Measurements from ENCODE around the gene UBE2H. TPM values are rescaled to one million over a fixed set of nuclear protein-coding genes. Genes with fewer than 3 reads are reported as not detected.

The UBE2H gene
- total RNA-seq, 3 donors from 2014 or later (not counting 1 experiment from before 2014, with no cell fraction given): 80.9 to 86.9 (median 83.1) TPM

GRCh38 chr7:129948338-129948737 is 4.4 kb downstream of the UBE2H start:
- H3K9me3 ChIP-seq (ENCODE audit: control insufficient read depth, insufficient read depth, low read length): no peaks in the 10 kb centered on the region
- ATAC-seq: no peak
- H3K27ac ChIP-seq (ENCODE audit: low read length): peak overlapping the region; percentile 23
- no peaks in the 10 kb centered on the region for H3K9me3 Mint-ChIP-seq
- peaks cover 43% of the 10 kb centered on the region for H3K4me1 ChIP-seq (ENCODE audit: control insufficient read depth, insufficient read depth, low read length)
- no peak for DNase-seq
- 85% methylated on average over 4 of the region's 5 CpGs for WGBS (ENCODE audit: insufficient coverage)
- intact Hi-C loops (cut with micrococcal nuclease): no loop called here
- H3K27me3 ChIP-seq (ENCODE audit: control insufficient read depth, insufficient read depth, low read length): no peaks in the 10 kb centered on the region
- H3K4me1 Mint-ChIP-seq: peaks cover 16 to 33% of the 10 kb centered on the region in 2 donors
- TF ChIP-seq, protein P1, sequence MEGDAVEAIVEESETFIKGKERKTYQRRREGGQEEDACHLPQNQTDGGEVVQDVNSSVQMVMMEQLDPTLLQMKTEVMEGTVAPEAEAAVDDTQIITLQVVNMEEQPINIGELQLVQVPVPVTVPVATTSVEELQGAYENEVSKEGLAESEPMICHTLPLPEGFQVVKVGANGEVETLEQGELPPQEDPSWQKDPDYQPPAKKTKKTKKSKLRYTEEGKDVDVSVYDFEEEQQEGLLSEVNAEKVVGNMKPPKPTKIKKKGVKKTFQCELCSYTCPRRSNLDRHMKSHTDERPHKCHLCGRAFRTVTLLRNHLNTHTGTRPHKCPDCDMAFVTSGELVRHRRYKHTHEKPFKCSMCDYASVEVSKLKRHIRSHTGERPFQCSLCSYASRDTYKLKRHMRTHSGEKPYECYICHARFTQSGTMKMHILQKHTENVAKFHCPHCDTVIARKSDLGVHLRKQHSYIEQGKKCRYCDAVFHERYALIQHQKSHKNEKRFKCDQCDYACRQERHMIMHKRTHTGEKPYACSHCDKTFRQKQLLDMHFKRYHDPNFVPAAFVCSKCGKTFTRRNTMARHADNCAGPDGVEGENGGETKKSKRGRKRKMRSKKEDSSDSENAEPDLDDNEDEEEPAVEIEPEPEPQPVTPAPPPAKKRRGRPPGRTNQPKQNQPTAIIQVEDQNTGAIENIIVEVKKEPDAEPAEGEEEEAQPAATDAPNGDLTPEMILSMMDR (IDR thresholded peaks at IDR 0.05): no peak
- no peak overlapping the region for H3K4me3 ChIP-seq (ENCODE audit: low read length)
- H3K36me3 Mint-ChIP-seq: peaks cover 7% of the 10 kb centered on the region
- H3K27me3 Mint-ChIP-seq (ENCODE audit: low read depth in 2 of 2): peaks cover 0 to 2% of the 10 kb centered on the region in 2 donors
- no peaks in the 10 kb centered on the region for H3K36me3 ChIP-seq (ENCODE audit: control insufficient read depth, insufficient read depth, low read length)
- no peak overlapping the region for H3K27ac Mint-ChIP-seq
- no peak overlapping the region for H3K4me3 Mint-ChIP-seq

DNA sequence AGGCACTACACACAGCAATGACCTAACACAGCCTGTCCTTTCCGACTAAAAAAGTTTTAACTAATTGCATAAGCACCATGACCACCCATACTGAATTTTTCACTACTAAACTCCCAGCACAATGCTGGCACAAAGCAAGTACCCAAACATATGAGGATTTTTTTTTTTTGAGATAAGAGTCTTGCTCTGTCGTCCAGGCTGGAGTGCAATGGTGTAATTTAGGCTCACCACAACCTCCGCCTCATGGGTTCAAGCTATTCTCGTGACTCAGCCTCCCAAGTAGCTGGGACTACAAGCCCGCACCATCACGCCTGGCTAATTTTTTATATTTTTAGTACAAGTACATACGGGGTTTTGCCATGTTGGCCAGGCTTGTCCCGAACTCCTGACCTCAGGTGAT is 5.1 kb downstream of the UBE2H start:
- 92% methylated on average over 8 of the region's 8 CpGs for WGBS (ENCODE audit: insufficient coverage)
- DNase-seq (no peak), ATAC-seq (no peak)
- H3K27me3 Mint-ChIP-seq (ENCODE audit: low read depth in 2 of 2): peaks cover 0 to under 1% of the 10 kb centered on the region in 2 donors
- Histone ChIP-seq H3K4me3 (ENCODE audit: low read length) (no peak overlapping the region), H3K4me1 (ENCODE audit: control insufficient read depth, insufficient read depth, low read length) (peaks cover 38% of the 10 kb centered on the region), H3K27me3 (ENCODE audit: control insufficient read depth, insufficient read depth, low read length) (no peaks in the 10 kb centered on the region), H3K36me3 (ENCODE audit: control insufficient read depth, insufficient read depth, low read length) (no peaks in the 10 kb centered on the region), H3K9me3 (ENCODE audit: control insufficient read depth, insufficient read depth, low read length) (no peaks in the 10 kb centered on the region), H3K27ac (ENCODE audit: low read length) (no peak overlapping the region)
- intact Hi-C loops (cut with micrococcal nuclease): no loop called here
- TF ChIP-seq, protein P1 (IDR thresholded peaks at IDR 0.05): no peak
- no peak overlapping the region for H3K4me3 Mint-ChIP-seq
- H3K27ac Mint-ChIP-seq: peak overlapping the region in 1 of 2 donors; percentile 36
- H3K36me3 Mint-ChIP-seq: peaks cover 3% of the 10 kb centered on the region
- no peaks in the 10 kb centered on the region for H3K9me3 Mint-ChIP-seq
- peaks cover 11 to 27% of the 10 kb centered on the region in 2 donors for H3K4me1 Mint-ChIP-seq

DNA sequence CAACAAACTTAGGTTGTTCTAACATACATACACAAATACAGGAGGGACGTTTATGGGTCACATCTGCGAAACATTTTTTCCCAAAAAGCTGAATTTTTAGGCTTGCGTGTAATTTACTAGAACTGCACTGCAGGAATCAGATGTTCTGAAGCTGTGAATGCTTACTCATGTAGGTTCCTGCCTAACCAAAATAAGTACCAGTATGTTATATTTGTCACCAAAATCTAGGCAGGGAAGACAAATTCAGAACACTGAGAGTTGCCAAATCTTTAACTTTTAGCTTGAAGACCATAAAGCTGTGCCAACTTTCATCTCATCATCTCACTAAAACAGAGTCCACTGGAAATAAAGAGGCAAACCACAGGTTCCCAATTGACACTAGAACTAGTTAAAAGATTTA is 5.7 kb downstream of the UBE2H start:
- TF ChIP-seq, protein P1 (IDR thresholded peaks at IDR 0.05): no peak
- intact Hi-C loops (cut with micrococcal nuclease): no loop called here
- H3K9me3 ChIP-seq (ENCODE audit: control insufficient read depth, insufficient read depth, low read length): no peaks in the 10 kb centered on the region
- peaks cover 8 to 24% of the 10 kb centered on the region in 2 donors for H3K4me1 Mint-ChIP-seq
- H3K27ac Mint-ChIP-seq: peak overlapping the region; percentile 26 to 36
- no peaks in the 10 kb centered on the region for H3K27me3 ChIP-seq (ENCODE audit: control insufficient read depth, insufficient read depth, low read length)
- no peaks in the 10 kb centered on the region for H3K36me3 ChIP-seq (ENCODE audit: control insufficient read depth, insufficient read depth, low read length)
- no peaks in the 10 kb centered on the region for H3K27me3 Mint-ChIP-seq (ENCODE audit: low read depth in 2 of 2)
- no peaks in the 10 kb centered on the region for H3K9me3 Mint-ChIP-seq
- no peak overlapping the region for H3K4me3 Mint-ChIP-seq
- 85% methylated on average over 3 of the region's 3 CpGs for WGBS (ENCODE audit: insufficient coverage)
- DNase-seq (no peak), ATAC-seq (no peak)
- no peak overlapping the region for H3K27ac ChIP-seq (ENCODE audit: low read length)
- peaks cover 37% of the 10 kb centered on the region for H3K4me1 ChIP-seq (ENCODE audit: control insufficient read depth, insufficient read depth, low read length)
- no peak overlapping the region for H3K4me3 ChIP-seq (ENCODE audit: low read length)
- no peaks in the 10 kb centered on the region for H3K36me3 Mint-ChIP-seq

DNA sequence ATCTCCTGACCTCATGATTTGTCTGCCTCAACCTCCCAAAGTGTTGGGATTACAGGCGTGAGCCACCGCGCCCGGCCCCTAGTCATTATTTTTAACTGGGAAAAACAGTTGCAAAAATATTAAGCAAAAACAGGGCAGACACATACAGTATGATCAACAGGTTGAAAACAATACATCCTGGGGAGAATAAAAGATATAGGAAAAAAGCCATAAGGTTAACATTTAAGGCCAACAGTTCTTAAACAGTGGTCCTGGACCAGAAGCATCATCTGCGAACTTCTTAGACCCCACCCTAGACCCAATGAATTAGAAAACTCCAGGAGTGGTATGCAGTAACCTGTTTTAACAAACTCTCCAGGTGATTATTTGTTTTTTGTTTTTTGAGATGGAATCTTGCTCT is 6.5 kb downstream of the UBE2H start:
- H3K27ac Mint-ChIP-seq: peak overlapping the region in 1 of 2 donors; percentile 26
- no peaks in the 10 kb centered on the region for H3K9me3 Mint-ChIP-seq
- no peaks in the 10 kb centered on the region for H3K9me3 ChIP-seq (ENCODE audit: control insufficient read depth, insufficient read depth, low read length)
- H3K27ac ChIP-seq (ENCODE audit: low read length): no peak overlapping the region
- 98% methylated on average over 5 of the region's 5 CpGs for WGBS (ENCODE audit: insufficient coverage)
- no peaks in the 10 kb centered on the region for H3K36me3 Mint-ChIP-seq
- ATAC-seq: no peak
- TF ChIP-seq, protein P1 (IDR thresholded peaks at IDR 0.05): no peak
- peaks cover 8 to 24% of the 10 kb centered on the region in 2 donors for H3K4me1 Mint-ChIP-seq
- H3K4me1 ChIP-seq (ENCODE audit: control insufficient read depth, insufficient read depth, low read length): peaks cover 30% of the 10 kb centered on the region
- no peaks in the 10 kb centered on the region for H3K27me3 ChIP-seq (ENCODE audit: control insufficient read depth, insufficient read depth, low read length)
- intact Hi-C loops (cut with micrococcal nuclease): no loop called here
- DNase-seq: no peak
- no peak overlapping the region for H3K4me3 Mint-ChIP-seq
- no peak overlapping the region for H3K4me3 ChIP-seq (ENCODE audit: low read length)
- H3K27me3 Mint-ChIP-seq (ENCODE audit: low read depth in 2 of 2): no peaks in the 10 kb centered on the region
- H3K36me3 ChIP-seq (ENCODE audit: control insufficient read depth, insufficient read depth, low read length): no peaks in the 10 kb centered on the region
